Upper lobe of left lung (tissue), 4 donors: Measurements from ENCODE around the gene SAP130.

ENCODE experiments used
- CTCF ChIP-seq, 6 experiments: fragments of 450-650 bp in 4 of 6; fragments of 200-600 bp in 2 of 6; sonication (generic) in 2 of 6; IDR thresholded peaks; one replicate each; pipeline ENCODE4 v1.5.1; 2016 to 2019; ENCODE audit warnings: antibody characterized with exemption in 6 of 6
- POLR2A ChIP-seq, 4 donors: fragments of 450-650 bp; IDR thresholded peaks; one replicate each; pipeline ENCODE4 v1.5.1; 2016 to 2017; ENCODE audit warnings: antibody characterized with exemption in 4 of 4, mild to moderate bottlenecking in 2 of 4
- POLR2AphosphoS5 ChIP-seq, 2 donors: sonication (generic); formaldehyde crosslinking; IDR thresholded peaks; one replicate each; pipeline ENCODE4 v1.5.1; 2017; ENCODE audit warnings: antibody characterized with exemption in 2 of 2

GRCh38 chr2:127910415-127910814 lies 117.4 kb downstream of the SAP130 start:
- TF ChIP-seq CTCF (IDR thresholded peaks at IDR 0.05) (no peak), POLR2AphosphoS5 (IDR thresholded peaks at IDR 0.05) (no peak), POLR2A (IDR thresholded peaks at IDR 0.05) (no peak)
